K562 (cell line): ENCODE data around the gene CC2D2B. TPM values are rescaled to one million over a fixed set of nuclear protein-coding genes. Genes with fewer than 3 reads are reported as not detected.

Experiments
- ATAC-seq: fragments of 200-7000 bp; cut with Tn5 transposase; 3 replicates; pipeline ENCODE4 v1.9.1; 2020; ENCODE audit warnings: moderate library complexity
- BruUV-seq: library from RNA; stranded (reverse); fragments of 400-500 nt; replicated peaks from 2 replicates; lab custom pipeline; 2021; lab: Mats Ljungman, UMichigan
- CTCF ChIA-PET: fragments of 300-600 bp; formaldehyde crosslinking; extraction: SDS; loops from one replicate; lab custom pipeline; 2021; ENCODE audit warnings: low intra/inter-chr PET ratio; lab: Yijun Ruan, JAX
- POLR2A ChIA-PET: fragments of 300-600, 350-650 bp; sonication (Branson Sonifier 250); formaldehyde crosslinking; extraction: SDS; loops from one replicate; lab custom pipeline; 2021; ENCODE audit warnings: antibody characterized with exemption, inconsistent platforms; lab: Yijun Ruan, JAX
- DNase-seq, 4 experiments: peaks; one replicate each; pipeline versions ENCODE4 v3.0.0 to v3.0.0-alpha.2; 2011 to 2018; ENCODE audit warnings: low spot score in 3 of 4, mixed read lengths in 3 of 4; ENCODE audit errors: extremely low read depth in 1 of 4
- FAIRE-seq: peaks from 2 replicates; lab custom pipeline; 2011; peaks lifted over from hg19 to GRCh38; lab: Jason Lieb, UNC
- H2AFZ ChIP-seq: 2 replicates; pipeline ENCODE4 v1.6.0; 2011; ENCODE audit warnings: low read depth, low read length, control low read depth, inconsistent platforms
- H3K27ac ChIP-seq: fragments of 200-600 bp; 3 replicates; pipeline ENCODE4 v1.8.0; 2011; ENCODE audit warnings: low read depth, mild to moderate bottlenecking, control low read depth, inconsistent platforms, low read length, moderate library complexity, mixed read lengths; ENCODE audit errors: extremely low read depth
- H3K27me3 ChIP-seq, 2 experiments: fragments of 300-600 bp in 1 of 2; 2 replicates in 1 of 2; 3 replicates in 1 of 2; pipeline versions ENCODE4 v1.6.0 to v1.8.0; 2011; ENCODE audit warnings: inconsistent platforms in 2 of 2, low read length in 2 of 2, mild to moderate bottlenecking in 1 of 2, mixed read lengths in 1 of 2, moderate library complexity in 1 of 2; ENCODE audit not compliant: control insufficient read depth in 2 of 2, insufficient read depth in 2 of 2
- H3K36me3 ChIP-seq: fragments of 300-600 bp; 3 replicates; pipeline ENCODE4 v1.8.0; 2011; ENCODE audit warnings: mild to moderate bottlenecking, low read length, inconsistent platforms; ENCODE audit not compliant: control insufficient read depth, insufficient read depth
- H3K4me1 ChIP-seq, 2 experiments: fragments of 200-600 bp in 1 of 2; replicated peaks in 1 of 2; 2 replicates in 1 of 2; 3 replicates in 1 of 2; pipeline versions ENCODE4 v1.5.1 to v1.8.0; 2011; ENCODE audit warnings: inconsistent platforms in 2 of 2, low read length in 2 of 2, mild to moderate bottlenecking in 1 of 2, mixed read lengths in 1 of 2, moderate library complexity in 1 of 2; ENCODE audit not compliant: control insufficient read depth in 2 of 2, insufficient read depth in 2 of 2
- H3K4me2 ChIP-seq: 2 replicates; pipeline ENCODE4 v1.6.1; 2011; ENCODE audit warnings: low read length, control low read depth, inconsistent platforms, mixed read lengths; ENCODE audit not compliant: insufficient read depth
- H3K4me3 ChIP-seq: fragments of 200-600 bp; sonication (generic), shearing (Covaris generic); 2 replicates; pipeline ENCODE4 v1.5.1; 2016; ENCODE audit warnings: control low read depth, inconsistent platforms
- H3K79me2 ChIP-seq: fragments of 200-600 bp; 3 replicates; pipeline ENCODE4 v1.8.0; 2011; ENCODE audit warnings: low read length, inconsistent platforms; ENCODE audit not compliant: control insufficient read depth, insufficient read depth
- H3K9ac ChIP-seq, 2 experiments: 2 replicates each; pipeline versions ENCODE4 v1.6.0 to v1.6.1; 2011; ENCODE audit warnings: low read depth in 2 of 2, low read length in 2 of 2, control low read depth in 1 of 2, inconsistent platforms in 1 of 2, mild to moderate bottlenecking in 1 of 2, mixed read lengths in 1 of 2; ENCODE audit not compliant: insufficient read depth in 1 of 2
- H3K9me1 ChIP-seq: one replicate; pipeline ENCODE4 v1.6.0; 2011; ENCODE audit warnings: inconsistent platforms, mild to moderate bottlenecking, low read length, moderate library complexity; ENCODE audit not compliant: control insufficient read depth, insufficient read depth
- H3K9me3 ChIP-seq: replicated peaks from 2 replicates; pipeline ENCODE4 v1.5.1; 2011; ENCODE audit warnings: low read depth, low read length, inconsistent platforms; ENCODE audit not compliant: control insufficient read depth, insufficient read depth
- H4K20me1 ChIP-seq: replicated peaks from 2 replicates; pipeline ENCODE4 v1.6.1; 2011; ENCODE audit warnings: low read length, inconsistent platforms, mixed read lengths; ENCODE audit not compliant: control insufficient read depth, insufficient read depth
- ATF7 ChIP-seq: fragments of 450-650 bp; IDR thresholded peaks from 2 replicates; pipeline ENCODE4 v1.7.1; 2014; ENCODE audit warnings: mild to moderate bottlenecking, moderate library complexity
- CBFA2T2 ChIP-seq: fragments of 450-650 bp; conservative IDR thresholded peaks from 2 replicates; pipeline ENCODE4 v1.6.1; 2017; ENCODE audit warnings: mild to moderate bottlenecking
- CBX3 ChIP-seq, 2 experiments: IDR thresholded peaks; 1 replicate in 1 of 2; 2 replicates in 1 of 2; pipeline ENCODE4 v1.6.1; 2012; ENCODE audit warnings: inconsistent platforms in 2 of 2, low read length in 2 of 2, borderline replicate concordance in 1 of 2, control low read depth in 1 of 2
- CBX5 ChIP-seq: IDR thresholded peaks from 2 replicates; pipeline ENCODE4 v1.6.1; 2014; ENCODE audit warnings: low read depth, borderline replicate concordance
- CEBPB ChIP-seq: fragments of 450-650 bp; IDR thresholded peaks from 2 replicates; pipeline ENCODE4 v1.6.1; 2016; ENCODE audit warnings: missing genetic modification characterization, missing compliant biosample characterization
- DPF2 ChIP-seq: fragments of 450-650 bp; IDR thresholded peaks from 2 replicates; pipeline ENCODE4 v1.6.1; 2016
- EHMT2 ChIP-seq: fragments of 450-650 bp; IDR thresholded peaks from 2 replicates; pipeline ENCODE4 v1.6.1; 2018; ENCODE audit warnings: antibody characterized with exemption
- JUND ChIP-seq, 2 experiments: IDR thresholded peaks; 2 replicates in 1 of 2; 3 replicates in 1 of 2; pipeline ENCODE4 v1.6.1; 2011; ENCODE audit warnings: borderline replicate concordance in 2 of 2, low read depth in 2 of 2, low read length in 2 of 2, improper control_type of control experiment in 1 of 2, missing biosample characterization in 1 of 2, missing genetic modification characterization in 1 of 2, missing genetic modification reagents in 1 of 2
- NFYB ChIP-seq: IDR thresholded peaks from 2 replicates; pipeline ENCODE4 v1.6.1; 2011; ENCODE audit warnings: mild to moderate bottlenecking, moderate library complexity; ENCODE audit not compliant: insufficient read length; ENCODE audit errors: extremely low read depth
- POLR2H ChIP-seq: IDR thresholded peaks from 2 replicates; pipeline ENCODE4 v1.6.1; 2016; ENCODE audit warnings: missing genetic modification characterization, low read depth, mild to moderate bottlenecking, control low read depth, missing compliant biosample characterization, moderate library complexity
- RBFOX2 ChIP-seq: fragments of 200-400 bp; formaldehyde crosslinking; IDR thresholded peaks from 2 replicates; pipeline ENCODE4 v1.6.1; 2017; ENCODE audit warnings: low read depth, mild to moderate bottlenecking, low read length, moderate library complexity
- RFX5 ChIP-seq: IDR thresholded peaks from 2 replicates; pipeline ENCODE4 v1.6.1; 2011; ENCODE audit warnings: low read depth, mild to moderate bottlenecking, improper control_type of control experiment, low read length
- SMARCB1 ChIP-seq: IDR thresholded peaks from 2 replicates; pipeline ENCODE4 v1.6.1; 2011; ENCODE audit warnings: improper control_type of control experiment, low read depth; ENCODE audit not compliant: insufficient read length
- SRF ChIP-seq, 2 experiments: fragments of 250-450, 450-650 bp in 1 of 2; sonication (Bioruptor Pico) in 1 of 2; sonication (generic) in 1 of 2; formaldehyde crosslinking; IDR thresholded peaks; 2 replicates each; pipeline versions ENCODE4 v1.5.0 to v1.5.1; 2020 to 2022; ENCODE audit warnings: mild to moderate bottlenecking in 1 of 2, missing genetic modification reagents in 1 of 2
- TAL1 ChIP-seq: fragments of 450-650 bp; IDR thresholded peaks from 2 replicates; pipeline ENCODE4 v1.6.1; 2016; ENCODE audit warnings: mild to moderate bottlenecking
- TEAD1 ChIP-seq, 2 experiments: fragments of 450-650 bp in 1 of 2; sonication (generic) in 1 of 2; formaldehyde crosslinking; IDR thresholded peaks; 2 replicates each; pipeline versions ENCODE4 v1.4.0 to v1.8.0; 2020 to 2022; ENCODE audit warnings: mild to moderate bottlenecking in 2 of 2, missing genetic modification reagents in 1 of 2
- TRIM24 ChIP-seq, 2 experiments: fragments of 450-650 bp; IDR thresholded peaks; 2 replicates each; pipeline ENCODE4 v1.6.1; 2016
- ZNF324 ChIP-seq: fragments of 250-450 bp; sonication (Bioruptor Pico); IDR thresholded peaks from 2 replicates; pipeline ENCODE4 v1.4.0; 2020; ENCODE audit warnings: mild to moderate bottlenecking
- WGBS: fragments of 100-300 bp; shearing (Covaris generic); methylation state at CpG from one replicate; pipeline ENCODE4 v1.1.6; 2016; ENCODE audit warnings: low coverage, mixed read lengths; ENCODE audit not compliant: insufficient coverage; ENCODE audit errors: missing lambda C conversion rate; 5-methylcytosine and 5-hydroxymethylcytosine counted together
- in situ Hi-C: fragments of 300-500 bp; cut with MboI; formaldehyde crosslinking; loops from 4 replicates; pipeline ENCODE4 v1.15.0; 2018; ENCODE audit warnings: inconsistent platforms, mixed read lengths
- intact Hi-C: fragments of 100-400 bp; cut with micrococcal nuclease; formaldehyde crosslinking; loops from 2 replicates; pipeline ENCODE4 v1.14.2; 2022
- polyA plus RNA-seq, 8 experiments: library from polyadenylated mRNA; depleted of rRNA in 4 of 8; stranded (reverse) in 5 of 8; unstranded in 3 of 8; fragments of >200 nt; fragmentation: Nextera tagmentation in 2 of 8; fragmentation: Illumina TruSeq in 1 of 8; extraction: Ambion mirVana in 2 of 8; extraction: Trizol in 1 of 8; gene quantifications; 2 replicates each; pipeline versions ENCODE4 v1.2.1 to v1.2.3, GENCODE V29; 2011 to 2014; ENCODE audit warnings: inconsistent platforms in 1 of 8, missing spikeins in 1 of 8
- total RNA-seq, 7 experiments: library from RNA; depleted of rRNA in 6 of 7; stranded (reverse); fragments of >200 nt in 6 of 7; fragmentation: Illumina TruSeq in 2 of 7; extraction: Trizol in 2 of 7; gene quantifications; 2 replicates each; pipeline versions ENCODE4 v1.2.1 to v1.2.3, GENCODE V29; 2011 to 2021; ENCODE audit warnings: low replicate concordance in 1 of 7
- TF ChIP-seq, protein P1 (sequence below): IDR thresholded peaks from 2 replicates; pipeline ENCODE4 v1.6.1; 2011; ENCODE audit warnings: borderline replicate concordance, low read depth, mild to moderate bottlenecking, moderate library complexity, low read length; ENCODE audit not compliant: insufficient read depth, poor library complexity, severe bottlenecking
- TF ChIP-seq, protein P2 (sequence below): sonication (generic); formaldehyde crosslinking; IDR thresholded peaks from 2 replicates; pipeline ENCODE4 v1.8.0; 2022; ENCODE audit warnings: missing genetic modification reagents, mild to moderate bottlenecking, borderline replicate concordance
- TF ChIP-seq, protein P3 (sequence below): fragments of 250-450 bp; sonication (Bioruptor Pico); IDR thresholded peaks from 2 replicates; pipeline ENCODE4 v1.8.0; 2021; ENCODE audit warnings: moderate library complexity, mild to moderate bottlenecking, inconsistent platforms

CC2D2B gene
- total and polyA plus RNA-seq, 9 of the 15 experiments (the other 6 are each of a cell fraction or from before 2014, with no cell fraction given): 0.10 to 0.34 (median 0.20) TPM; not detected in 5

DNA sequence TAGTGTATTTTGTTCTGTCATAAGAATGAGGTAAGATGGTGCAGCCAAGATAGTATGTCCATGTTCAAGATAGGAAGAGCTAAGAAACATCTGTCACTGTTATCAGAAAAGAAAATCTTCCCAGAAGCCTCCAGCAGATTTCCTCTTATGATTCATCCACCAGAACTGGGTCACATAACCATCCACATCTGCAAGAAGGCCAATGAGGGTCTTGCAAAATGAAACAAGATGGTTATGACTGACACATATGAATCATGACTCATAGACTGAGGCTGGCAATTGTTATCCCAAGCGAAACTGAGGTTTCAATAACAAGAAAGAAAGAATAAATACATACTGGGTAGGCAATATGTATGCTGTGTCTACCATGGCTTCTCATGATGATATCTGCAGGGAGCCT, 165.9 kb downstream of the CC2D2B start:
- Histone ChIP-seq H3K9me3 (no peaks in the 10 kb centered on the region), H3K36me3 (no peaks in the 10 kb centered on the region), H3K27me3 (no peaks in the 10 kb centered on the region), H2AFZ (no peak overlapping the region), H3K9ac (no peak overlapping the region), H3K4me2 (no peak overlapping the region), H3K27ac (no peak overlapping the region), H3K4me3 (no peak overlapping the region), H3K79me2 (no peaks in the 10 kb centered on the region), H4K20me1 (no peaks in the 10 kb centered on the region), H3K9me1 (peaks cover 3% of the 10 kb centered on the region), H3K4me1 (peaks cover 8 to 34% of the 10 kb centered on the region in 2 experiments; a peak in 4 of 5 replicates)
- FAIRE-seq (peak; percentile 69), ATAC-seq (no peak), DNase-seq (peak in 3 of 4 experiments; percentile 25 to 44 (median 36))
- CTCF ChIA-PET: no interaction called here
- no TSS peak for BruUV-seq
- intact Hi-C loops: no loop called here
- POLR2A ChIA-PET: no interaction called here
- WGBS: 8% methylated on average over 1 of the region's 1 CpG
- in situ Hi-C loops: no loop called here
- TF ChIP-seq JUND (IDR thresholded peaks at IDR 0.05; ENCODE audit: borderline replicate concordance, low read depth, low read length): peak; percentile 66
- TF ChIP-seq JUND (tag; IDR thresholded peaks at IDR 0.05; ENCODE audit: borderline replicate concordance, low read depth, low read length): peak; percentile 39; the same call in 1 of the 3 replicates
- TF ChIP-seq POLR2H: no peak
- TF ChIP-seq TRIM24 (IDR thresholded peaks at IDR 0.05): no peak
- TF ChIP-seq, protein P1, sequence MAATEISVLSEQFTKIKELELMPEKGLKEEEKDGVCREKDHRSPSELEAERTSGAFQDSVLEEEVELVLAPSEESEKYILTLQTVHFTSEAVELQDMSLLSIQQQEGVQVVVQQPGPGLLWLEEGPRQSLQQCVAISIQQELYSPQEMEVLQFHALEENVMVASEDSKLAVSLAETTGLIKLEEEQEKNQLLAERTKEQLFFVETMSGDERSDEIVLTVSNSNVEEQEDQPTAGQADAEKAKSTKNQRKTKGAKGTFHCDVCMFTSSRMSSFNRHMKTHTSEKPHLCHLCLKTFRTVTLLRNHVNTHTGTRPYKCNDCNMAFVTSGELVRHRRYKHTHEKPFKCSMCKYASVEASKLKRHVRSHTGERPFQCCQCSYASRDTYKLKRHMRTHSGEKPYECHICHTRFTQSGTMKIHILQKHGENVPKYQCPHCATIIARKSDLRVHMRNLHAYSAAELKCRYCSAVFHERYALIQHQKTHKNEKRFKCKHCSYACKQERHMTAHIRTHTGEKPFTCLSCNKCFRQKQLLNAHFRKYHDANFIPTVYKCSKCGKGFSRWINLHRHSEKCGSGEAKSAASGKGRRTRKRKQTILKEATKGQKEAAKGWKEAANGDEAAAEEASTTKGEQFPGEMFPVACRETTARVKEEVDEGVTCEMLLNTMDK: no peak
- TF ChIP-seq NFYB: no peak
- TF ChIP-seq CBFA2T2: peak; percentile 59
- TF ChIP-seq ATF7: 0 out of 2 replicates have a peak, but pooled peaks have one; percentile 16
- no peak for TF ChIP-seq RBFOX2
- TF ChIP-seq, protein P2, sequence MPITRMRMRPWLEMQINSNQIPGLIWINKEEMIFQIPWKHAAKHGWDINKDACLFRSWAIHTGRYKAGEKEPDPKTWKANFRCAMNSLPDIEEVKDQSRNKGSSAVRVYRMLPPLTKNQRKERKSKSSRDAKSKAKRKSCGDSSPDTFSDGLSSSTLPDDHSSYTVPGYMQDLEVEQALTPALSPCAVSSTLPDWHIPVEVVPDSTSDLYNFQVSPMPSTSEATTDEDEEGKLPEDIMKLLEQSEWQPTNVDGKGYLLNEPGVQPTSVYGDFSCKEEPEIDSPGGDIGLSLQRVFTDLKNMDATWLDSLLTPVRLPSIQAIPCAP: no peak
- 0 out of 2 replicates have a peak, but pooled peaks have one; percentile 39 for TF ChIP-seq DPF2
- no peak for TF ChIP-seq SRF (CRISPR knock-in tag; IDR thresholded peaks at IDR 0.05)
- no peak for TF ChIP-seq CBX5
- TF ChIP-seq, protein P3, sequence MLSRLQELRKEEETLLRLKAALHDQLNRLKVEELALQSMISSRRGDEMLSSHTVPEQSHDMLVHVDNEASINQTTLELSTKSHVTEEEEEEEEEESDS: no peak
- TF ChIP-seq ZNF324 (CRISPR knock-in tag): no peak
- TF ChIP-seq TEAD1 (CRISPR knock-in tag; IDR thresholded peaks at IDR 0.05): no peak
- TF ChIP-seq EHMT2: 0 out of 2 replicates have a peak, but pooled peaks have one; percentile 10
- TF ChIP-seq CBX3 (IDR thresholded peaks at IDR 0.05; ENCODE audit: borderline replicate concordance in 1 of 2, low read length in 2 of 2): no peak
- TF ChIP-seq SMARCB1: no peak
- TF ChIP-seq CEBPB: no peak
- TF ChIP-seq TAL1: no peak
- no peak for TF ChIP-seq RFX5
